ENCODE measurements around the gene RUFY1.
"Not testable (repeated sequence)": the region's sequence is repeated elsewhere in the genome, so short reads cannot be mapped to it uniquely, and the experiment has no call there.

GRCh38 chr5:179653135-179653534 lies 102.8 kb downstream of the RUFY1 start:
- TF ChIP-seq POLR2A, CTCF (IDR thresholded peaks at IDR 0.05): not testable (repeated sequence)

All from ovary (tissue), 3 donors.